ENCODE data around the gene CTNNB1. TPM values are rescaled to one million over a fixed set of nuclear protein-coding genes. Genes with fewer than 3 reads are reported as not detected.

The CTNNB1 gene
- total RNA-seq, 4 donors from 2014 or later: 311 to 417 (median 361) TPM

- no peak for DNase-seq (ENCODE audit: low spot score in 2 of 2)
- Histone ChIP-seq H3K4me1 (peaks cover 9% of the 10 kb centered on the region), H3K36me3 (peaks cover 84% of the 10 kb centered on the region), H3K9me3 (no peaks in the 10 kb centered on the region), H3K27ac (no peak overlapping the region), H3K27me3 (no peaks in the 10 kb centered on the region), H3K4me3 (no peak overlapping the region)
- 86% methylated on average over 2 of the region's 2 CpGs for WGBS
- no peak for TF ChIP-seq EP300 (IDR thresholded peaks at IDR 0.05)
- TF ChIP-seq, protein P1, sequence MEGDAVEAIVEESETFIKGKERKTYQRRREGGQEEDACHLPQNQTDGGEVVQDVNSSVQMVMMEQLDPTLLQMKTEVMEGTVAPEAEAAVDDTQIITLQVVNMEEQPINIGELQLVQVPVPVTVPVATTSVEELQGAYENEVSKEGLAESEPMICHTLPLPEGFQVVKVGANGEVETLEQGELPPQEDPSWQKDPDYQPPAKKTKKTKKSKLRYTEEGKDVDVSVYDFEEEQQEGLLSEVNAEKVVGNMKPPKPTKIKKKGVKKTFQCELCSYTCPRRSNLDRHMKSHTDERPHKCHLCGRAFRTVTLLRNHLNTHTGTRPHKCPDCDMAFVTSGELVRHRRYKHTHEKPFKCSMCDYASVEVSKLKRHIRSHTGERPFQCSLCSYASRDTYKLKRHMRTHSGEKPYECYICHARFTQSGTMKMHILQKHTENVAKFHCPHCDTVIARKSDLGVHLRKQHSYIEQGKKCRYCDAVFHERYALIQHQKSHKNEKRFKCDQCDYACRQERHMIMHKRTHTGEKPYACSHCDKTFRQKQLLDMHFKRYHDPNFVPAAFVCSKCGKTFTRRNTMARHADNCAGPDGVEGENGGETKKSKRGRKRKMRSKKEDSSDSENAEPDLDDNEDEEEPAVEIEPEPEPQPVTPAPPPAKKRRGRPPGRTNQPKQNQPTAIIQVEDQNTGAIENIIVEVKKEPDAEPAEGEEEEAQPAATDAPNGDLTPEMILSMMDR (IDR thresholded peaks at IDR 0.05): no peak
- no peak for TF ChIP-seq POLR2A (IDR thresholded peaks at IDR 0.05)
- no peak for TF ChIP-seq POLR2AphosphoS5 (IDR thresholded peaks at IDR 0.05)
These were observed 36.9 kb downstream of the CTNNB1 start for GRCh38 chr3:41236228-41236627.

- Histone ChIP-seq H3K27ac (no peak overlapping the region), H3K4me3 (no peak overlapping the region), H3K4me1 (peaks cover 9% of the 10 kb centered on the region), H3K36me3 (peaks cover 77% of the 10 kb centered on the region), H3K27me3 (no peaks in the 10 kb centered on the region), H3K9me3 (no peaks in the 10 kb centered on the region)
- TF ChIP-seq EP300 (IDR thresholded peaks at IDR 0.05): no peak
- TF ChIP-seq POLR2A (IDR thresholded peaks at IDR 0.05): no peak
- TF ChIP-seq POLR2AphosphoS5 (IDR thresholded peaks at IDR 0.05): no peak
- TF ChIP-seq, protein P1 (IDR thresholded peaks at IDR 0.05): no peak
- DNase-seq (ENCODE audit: low spot score in 2 of 2): no peak
- 63% methylated on average over 3 of the region's 3 CpGs for WGBS
These were observed 38.6 kb downstream of the CTNNB1 start for GRCh38 chr3:41237907-41238306.

- no peak for DNase-seq (ENCODE audit: low spot score in 2 of 2)
- TF ChIP-seq, protein P1 (IDR thresholded peaks at IDR 0.05): no peak
- TF ChIP-seq POLR2AphosphoS5 (IDR thresholded peaks at IDR 0.05) (no peak), EP300 (IDR thresholded peaks at IDR 0.05) (no peak), POLR2A (IDR thresholded peaks at IDR 0.05) (no peak)
- no peaks in the 10 kb centered on the region for H3K27me3 ChIP-seq
- no peak overlapping the region for H3K4me3 ChIP-seq
- peaks cover 60% of the 10 kb centered on the region for H3K36me3 ChIP-seq
- H3K4me1 ChIP-seq: peaks cover 9% of the 10 kb centered on the region
- H3K27ac ChIP-seq: no peak overlapping the region
- WGBS: 35% methylated on average over 2 of the region's 2 CpGs
- no peaks in the 10 kb centered on the region for H3K9me3 ChIP-seq
These were observed 40.3 kb downstream of the CTNNB1 start for GRCh38 chr3:41239587-41239986.

GRCh38 chr3:41241161-41241560 is 41.9 kb downstream of the CTNNB1 start:
- no peaks in the 10 kb centered on the region for H3K27me3 ChIP-seq
- H3K9me3 ChIP-seq: no peaks in the 10 kb centered on the region
- peaks cover 44% of the 10 kb centered on the region for H3K36me3 ChIP-seq
- H3K4me1 ChIP-seq: peaks cover 9% of the 10 kb centered on the region
- TF ChIP-seq POLR2AphosphoS5 (IDR thresholded peaks at IDR 0.05): no peak
- TF ChIP-seq, protein P1 (IDR thresholded peaks at IDR 0.05): no peak
- WGBS: 71% methylated on average over 4 of the region's 4 CpGs
- DNase-seq (ENCODE audit: low spot score in 2 of 2): no peak
- H3K4me3 ChIP-seq: no peak overlapping the region
- H3K27ac ChIP-seq: no peak overlapping the region

DNA sequence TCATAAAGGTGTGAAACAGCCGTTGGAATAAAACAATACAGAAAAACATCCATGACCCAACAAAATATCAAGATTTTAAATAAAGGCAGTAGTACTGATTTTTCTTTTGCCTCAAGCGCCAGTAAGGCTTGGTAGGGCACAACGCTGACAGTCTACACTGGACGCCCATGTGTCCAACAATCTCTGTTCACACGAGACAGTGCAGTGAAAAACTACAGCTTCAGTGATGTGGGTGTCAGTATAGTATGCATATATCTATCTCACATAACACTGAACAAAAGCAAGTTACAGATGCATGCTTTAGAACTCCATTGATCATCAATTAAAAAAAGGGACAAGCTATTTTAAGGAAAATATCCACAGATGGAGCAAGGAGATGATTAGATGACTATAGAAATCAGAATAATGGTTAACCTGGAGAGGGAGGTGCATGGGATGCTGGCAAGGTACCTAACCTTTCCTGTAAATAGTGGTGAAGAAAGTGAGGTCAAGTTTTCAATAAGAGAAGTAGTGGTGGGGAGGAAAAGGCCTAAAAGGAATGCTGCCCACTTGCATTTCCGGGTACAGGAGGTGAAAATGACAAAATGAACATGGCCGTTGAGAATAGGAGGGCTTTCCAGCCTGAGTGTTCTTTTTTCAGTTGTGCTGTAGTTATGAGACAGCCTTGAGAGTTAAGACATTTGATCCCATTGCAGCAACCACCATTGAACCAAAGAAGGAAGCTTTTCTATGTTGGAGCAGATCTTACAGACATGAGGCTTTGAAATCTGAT is 42.7 kb downstream of the CTNNB1 start:
- H3K9me3 ChIP-seq: no peaks in the 10 kb centered on the region
- peaks cover 36% of the 10 kb centered on the region for H3K36me3 ChIP-seq
- DNase-seq (ENCODE audit: low spot score in 2 of 2): no peak
- WGBS: 83% methylated on average over 7 of the region's 7 CpGs
- H3K4me1 ChIP-seq: peaks cover 9% of the 10 kb centered on the region
- H3K27me3 ChIP-seq: no peaks in the 10 kb centered on the region
- H3K27ac ChIP-seq: no peak overlapping the region
- TF ChIP-seq, protein P1 (IDR thresholded peaks at IDR 0.05): no peak
- TF ChIP-seq POLR2A (IDR thresholded peaks at IDR 0.05): no peak
- TF ChIP-seq POLR2AphosphoS5 (IDR thresholded peaks at IDR 0.05): no peak
- TF ChIP-seq EP300 (IDR thresholded peaks at IDR 0.05): no peak
- no peak overlapping the region for H3K4me3 ChIP-seq
